ENCODE measurements around the gene LGALS4.

The LGALS4 gene

GRCh38 chr19:38848299-38849146 is 35.8 kb upstream of the LGALS4 start:
- Mint-ChIP-seq H3K27me3 (no peaks in the 10 kb centered on the region), H3K36me3 (peaks cover 19% of the 10 kb centered on the region), H3K9me3 (ENCODE audit: low read depth) (no peaks in the 10 kb centered on the region), H3K27ac (peak overlapping the region; percentile 99), H3K4me3 (peak overlapping the region; percentile 99), H3K4me1 (ENCODE audit: low read depth) (peaks cover 62% of the 10 kb centered on the region)

DNA sequence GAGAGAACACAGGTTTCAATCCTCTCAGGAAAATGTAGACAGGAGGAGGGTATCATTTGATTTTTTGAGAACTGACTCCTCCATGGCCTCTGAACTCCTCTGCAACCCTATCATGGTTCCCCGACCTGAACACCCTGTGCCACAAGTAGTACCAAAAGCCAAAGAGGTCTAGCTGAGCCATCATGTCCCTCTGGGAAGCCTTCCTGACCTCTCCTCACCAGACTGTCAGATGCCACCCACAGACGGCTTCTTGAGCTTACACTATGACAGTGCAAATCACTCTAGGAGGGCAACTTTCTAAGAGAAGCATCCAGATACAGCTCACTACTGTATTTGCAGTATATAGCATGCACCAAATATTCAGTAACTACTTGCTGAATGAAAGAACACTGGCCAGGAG is 33.4 kb upstream of the LGALS4 start:
- Mint-ChIP-seq H3K36me3 (peaks cover 28% of the 10 kb centered on the region), H3K27me3 (no peaks in the 10 kb centered on the region)

GRCh38 chr19:38845374-38846024 is 32.8 kb upstream of the LGALS4 start:
- peak overlapping the region; percentile 98 for H3K27ac Mint-ChIP-seq
- no peaks in the 10 kb centered on the region for H3K27me3 Mint-ChIP-seq
- peaks cover 28% of the 10 kb centered on the region for H3K36me3 Mint-ChIP-seq
- H3K4me1 Mint-ChIP-seq (ENCODE audit: low read depth) = peaks cover 78% of the 10 kb centered on the region
- H3K9me3 Mint-ChIP-seq (ENCODE audit: low read depth) = no peaks in the 10 kb centered on the region
- H3K4me3 Mint-ChIP-seq = peak overlapping the region; percentile 67

More for the DNA sequence above, 33.4 kb upstream of the LGALS4 start:
- Mint-ChIP-seq H3K4me3 (peak overlapping the region; percentile 67), H3K27ac (peak overlapping the region; percentile 98), H3K4me1 (ENCODE audit: low read depth) (peaks cover 76% of the 10 kb centered on the region), H3K9me3 (ENCODE audit: low read depth) (no peaks in the 10 kb centered on the region)

GRCh38 chr19:38844093-38844686 is 31.4 kb upstream of the LGALS4 start:
- Mint-ChIP-seq H3K4me3 (peak overlapping the region; percentile 87), H3K27me3 (no peaks in the 10 kb centered on the region), H3K4me1 (ENCODE audit: low read depth) (peaks cover 89% of the 10 kb centered on the region), H3K9me3 (ENCODE audit: low read depth) (no peaks in the 10 kb centered on the region), H3K27ac (peak overlapping the region; percentile 98), H3K36me3 (peaks cover 31% of the 10 kb centered on the region)

DNA sequence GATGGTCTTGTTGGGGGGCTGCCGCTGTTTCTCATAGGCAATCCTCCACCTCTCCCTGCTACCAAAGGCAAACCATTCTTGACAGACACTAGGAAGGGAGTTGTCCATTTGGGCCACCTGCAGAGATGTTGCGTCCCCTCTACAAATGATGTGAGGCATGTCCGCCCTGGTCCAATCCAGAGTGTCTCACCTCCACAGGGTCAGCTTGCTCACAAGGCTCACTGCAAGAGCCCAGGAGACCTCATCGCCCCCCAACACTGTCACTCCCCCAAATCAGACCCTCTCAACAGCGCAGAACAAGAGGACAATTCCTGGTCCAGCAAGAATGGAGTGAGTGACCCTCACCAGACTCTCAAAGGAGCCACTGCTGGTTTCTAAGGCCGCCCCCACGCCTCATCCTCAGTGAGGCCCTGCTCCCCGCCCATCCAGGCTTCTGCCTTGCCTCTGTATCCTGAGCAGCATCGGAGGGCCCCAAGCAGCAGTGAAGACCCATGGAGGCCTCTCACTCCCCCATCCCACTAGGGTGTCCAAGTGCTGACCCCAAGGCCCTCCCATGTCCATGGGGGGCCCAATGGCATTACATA is 30.5 kb upstream of the LGALS4 start:
- peak overlapping the region; percentile 98 for H3K27ac Mint-ChIP-seq
- peak overlapping the region; percentile 87 for H3K4me3 Mint-ChIP-seq
- peaks cover 89% of the 10 kb centered on the region for H3K4me1 Mint-ChIP-seq (ENCODE audit: low read depth)
- H3K27me3 Mint-ChIP-seq = no peaks in the 10 kb centered on the region
- peaks cover 26% of the 10 kb centered on the region for H3K36me3 Mint-ChIP-seq
- no peaks in the 10 kb centered on the region for H3K9me3 Mint-ChIP-seq (ENCODE audit: low read depth)

- Mint-ChIP-seq H3K4me3 (peak overlapping the region; percentile 87), H3K27me3 (no peaks in the 10 kb centered on the region), H3K36me3 (peaks cover 24% of the 10 kb centered on the region), H3K4me1 (ENCODE audit: low read depth) (peaks cover 90% of the 10 kb centered on the region), H3K9me3 (ENCODE audit: low read depth) (no peaks in the 10 kb centered on the region), H3K27ac (peak overlapping the region; percentile 98)
These were observed 29.9 kb upstream of the LGALS4 start for GRCh38 chr19:38842439-38843174.

GRCh38 chr19:38841787-38842438 is 29.2 kb upstream of the LGALS4 start:
- peaks cover 24% of the 10 kb centered on the region for H3K36me3 Mint-ChIP-seq
- peaks cover 87% of the 10 kb centered on the region for H3K4me1 Mint-ChIP-seq (ENCODE audit: low read depth)
- peak overlapping the region; percentile 87 for H3K4me3 Mint-ChIP-seq
- H3K27ac Mint-ChIP-seq = peak overlapping the region; percentile 98
- no peaks in the 10 kb centered on the region for H3K27me3 Mint-ChIP-seq
- H3K9me3 Mint-ChIP-seq (ENCODE audit: low read depth) = no peaks in the 10 kb centered on the region

GRCh38 chr19:38841180-38841766 is 28.5 kb upstream of the LGALS4 start:
- Mint-ChIP-seq H3K27ac (peak overlapping the region; percentile 98), H3K9me3 (ENCODE audit: low read depth) (no peaks in the 10 kb centered on the region), H3K36me3 (peaks cover 24% of the 10 kb centered on the region), H3K4me3 (peak overlapping the region; percentile 87), H3K4me1 (ENCODE audit: low read depth) (peaks cover 84% of the 10 kb centered on the region), H3K27me3 (no peaks in the 10 kb centered on the region)

DNA sequence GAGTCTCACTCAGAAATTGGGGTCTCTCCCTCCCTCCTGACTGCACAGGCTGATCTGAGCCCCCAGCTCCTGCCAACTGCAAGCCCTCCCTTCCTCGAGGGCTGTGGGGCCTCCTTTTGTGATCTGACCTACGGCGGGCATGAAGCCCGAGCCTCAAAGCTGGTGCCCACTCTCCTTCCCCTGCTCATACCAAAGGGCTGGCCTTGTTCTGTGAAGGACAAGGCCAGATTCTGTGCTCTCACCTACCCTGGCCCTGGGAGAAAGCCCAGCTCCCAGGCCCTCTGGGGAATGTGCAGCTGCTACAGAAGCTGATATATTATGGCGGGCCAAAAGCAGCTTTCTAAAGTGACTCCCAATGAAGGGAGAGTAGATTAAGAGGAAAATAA is 27.8 kb upstream of the LGALS4 start:
- Mint-ChIP-seq H3K4me3 (peak overlapping the region; percentile 87), H3K36me3 (peaks cover 24% of the 10 kb centered on the region), H3K4me1 (ENCODE audit: low read depth) (peaks cover 78% of the 10 kb centered on the region), H3K9me3 (ENCODE audit: low read depth) (no peaks in the 10 kb centered on the region), H3K27ac (peak overlapping the region; percentile 98), H3K27me3 (no peaks in the 10 kb centered on the region)

DNA sequence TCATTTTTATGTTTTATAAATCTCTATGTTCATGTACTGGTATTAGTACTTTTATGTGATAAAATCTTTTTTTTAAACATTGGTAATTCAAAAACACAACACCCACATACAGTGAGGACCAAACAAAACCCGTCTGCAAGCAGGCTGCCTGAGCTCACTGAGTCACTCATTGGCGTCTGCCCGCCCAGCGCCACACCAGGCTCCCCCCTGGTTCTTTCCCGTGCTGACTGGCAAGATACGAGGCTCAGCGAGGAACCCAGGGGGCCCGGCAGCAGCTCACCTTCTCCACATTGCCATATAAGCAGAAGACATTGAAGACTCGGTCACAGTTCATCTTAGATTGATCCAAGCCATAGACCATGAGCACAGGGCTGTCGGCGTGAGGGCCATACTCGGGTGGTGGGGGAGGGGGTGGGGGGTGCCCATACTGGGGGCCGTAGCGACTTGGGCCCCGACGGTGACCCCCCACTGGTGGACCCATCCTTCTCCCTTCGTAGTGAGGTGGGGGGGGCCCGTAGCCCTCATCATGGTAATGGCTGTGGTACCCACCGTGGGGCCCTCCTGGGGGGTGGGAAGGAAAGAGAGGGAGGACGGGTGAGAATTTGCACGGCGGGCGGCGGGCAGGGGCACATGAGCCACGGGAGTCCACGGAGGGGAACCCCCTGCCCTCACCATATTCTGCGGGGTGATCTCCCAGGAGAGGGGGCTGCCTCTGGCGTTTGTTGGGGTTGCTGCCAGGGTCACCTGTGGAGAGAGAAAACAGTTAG is 27.3 kb upstream of the LGALS4 start:
- Mint-ChIP-seq H3K4me3 (peak overlapping the region; percentile 68), H3K27ac (peak overlapping the region; percentile 98), H3K36me3 (peaks cover 22% of the 10 kb centered on the region), H3K4me1 (ENCODE audit: low read depth) (peaks cover 75% of the 10 kb centered on the region), H3K27me3 (no peaks in the 10 kb centered on the region), H3K9me3 (ENCODE audit: low read depth) (no peaks in the 10 kb centered on the region)

GRCh38 chr19:38838986-38839761 is 26.4 kb upstream of the LGALS4 start:
- H3K4me3 Mint-ChIP-seq = peak overlapping the region; percentile 68
- no peaks in the 10 kb centered on the region for H3K27me3 Mint-ChIP-seq
- H3K4me1 Mint-ChIP-seq (ENCODE audit: low read depth) = peaks cover 70% of the 10 kb centered on the region

GRCh38 chr19:38838208-38838985 is 25.7 kb upstream of the LGALS4 start:
- Mint-ChIP-seq H3K4me3 (peak overlapping the region; percentile 68), H3K36me3 (peaks cover 14% of the 10 kb centered on the region), H3K27me3 (no peaks in the 10 kb centered on the region), H3K27ac (peak overlapping the region; percentile 93), H3K4me1 (ENCODE audit: low read depth) (peaks cover 62% of the 10 kb centered on the region), H3K9me3 (ENCODE audit: low read depth) (no peaks in the 10 kb centered on the region)

More at GRCh38 chr19:38838986-38839761, 26.4 kb upstream of the LGALS4 start:
- Mint-ChIP-seq H3K36me3 (peaks cover 19% of the 10 kb centered on the region), H3K27ac (peak overlapping the region; percentile 93), H3K9me3 (ENCODE audit: low read depth) (no peaks in the 10 kb centered on the region)

Measured in activated naive CD8-positive, alpha-beta T cell (primary cell).